HG02973 (cell line): ENCODE data around the gene DOCK2.
"Not testable (repeated sequence)": the region's sequence is repeated elsewhere in the genome, so short reads cannot be mapped to it uniquely, and the experiment has no call there.

Source experiments
- ATAC-seq: cut with Tn5 transposase; IDR thresholded peaks from one replicate; pipeline ENCODE4 v1.9.1; 2021; ENCODE audit warnings: moderate library complexity; ENCODE audit not compliant: unreplicated experiment

The DOCK2 gene

DNA sequence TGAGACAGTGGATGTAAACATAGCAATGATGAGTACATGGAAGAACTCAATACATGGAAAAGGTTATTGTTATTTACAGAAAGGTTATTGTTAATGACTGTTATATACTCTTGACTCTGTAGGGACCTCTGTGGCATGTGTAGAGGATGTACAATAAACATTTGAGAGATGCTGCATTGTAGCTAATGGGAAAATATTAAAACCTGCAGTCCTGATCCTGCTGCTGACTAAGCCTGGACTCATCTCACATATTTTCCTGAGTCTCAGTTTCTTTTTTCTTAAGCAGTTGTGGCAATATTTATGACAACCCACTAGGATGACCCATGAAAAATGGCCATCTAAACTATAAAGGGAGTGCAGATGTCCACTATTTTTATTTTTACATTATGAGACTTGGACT, 75.4 kb downstream of the DOCK2 start:
- ATAC-seq: no peak

GRCh38 chr5:169716287-169716686, 79.2 kb downstream of the DOCK2 start:
- ATAC-seq: no peak

- no peak for ATAC-seq
These were observed 80.2 kb downstream of the DOCK2 start for GRCh38 chr5:169717288-169717687.

- ATAC-seq: peak; percentile 70
These were observed 82.6 kb downstream of the DOCK2 start for GRCh38 chr5:169719360-169720314.

DNA sequence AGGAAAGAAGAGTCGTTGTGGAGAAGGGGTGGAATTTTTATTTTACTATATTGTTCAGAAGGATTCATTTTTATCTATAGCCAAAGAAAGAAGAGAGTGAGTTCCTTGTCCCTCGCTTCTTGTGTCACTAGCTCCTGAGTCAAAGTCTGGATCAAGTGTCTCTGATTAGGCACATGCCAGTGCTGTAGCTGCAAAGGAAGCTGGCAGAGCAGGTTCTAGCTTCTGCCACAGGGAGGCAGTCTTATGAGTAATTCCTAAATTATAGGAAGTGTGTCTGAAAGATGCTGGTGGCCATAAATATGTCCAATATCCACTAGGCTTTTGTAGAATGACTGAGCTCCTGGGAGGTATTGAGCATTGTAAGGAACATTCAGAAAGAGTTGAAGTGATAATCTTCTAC, 84.7 kb downstream of the DOCK2 start:
- no peak for ATAC-seq

DNA sequence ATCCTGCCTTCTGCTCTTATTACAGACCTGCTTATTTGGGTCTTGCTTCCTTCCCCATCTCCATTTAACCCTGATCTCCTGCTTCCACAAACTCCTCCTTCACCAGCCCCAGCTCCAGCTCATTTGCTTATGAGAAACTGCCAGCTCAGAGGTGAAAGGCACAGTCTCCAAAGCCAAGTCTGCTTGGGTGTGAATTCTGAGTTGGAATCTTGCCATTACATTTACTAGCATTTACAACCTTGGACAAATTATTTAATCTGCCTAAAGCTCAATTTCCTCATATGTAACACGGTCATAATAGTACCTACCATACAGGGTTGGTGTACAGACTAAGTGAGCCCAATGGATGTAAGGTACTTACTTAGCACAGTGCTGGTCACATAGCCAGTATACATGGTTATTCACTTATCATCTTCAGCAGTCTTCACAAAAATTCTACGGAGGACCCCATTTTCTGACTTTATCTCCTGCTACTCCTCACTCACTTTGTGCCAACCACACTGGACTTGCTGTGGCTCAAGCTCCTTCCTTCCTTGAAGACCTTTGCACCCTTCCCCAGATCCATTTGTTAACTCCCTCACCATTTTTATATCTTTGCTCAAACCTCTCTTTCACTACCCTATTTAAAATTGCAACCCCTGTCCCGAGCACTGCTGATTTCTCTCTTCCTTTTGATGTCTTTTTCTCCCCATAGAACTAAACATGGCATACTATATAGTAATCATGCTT, 86.2 kb downstream of the DOCK2 start:
- ATAC-seq: no peak

- ATAC-seq: no peak
These were observed 87.4 kb downstream of the DOCK2 start for GRCh38 chr5:169724303-169725087.

- ATAC-seq: not testable (repeated sequence)
These were observed 88.6 kb downstream of the DOCK2 start for GRCh38 chr5:169725665-169726064.

DNA sequence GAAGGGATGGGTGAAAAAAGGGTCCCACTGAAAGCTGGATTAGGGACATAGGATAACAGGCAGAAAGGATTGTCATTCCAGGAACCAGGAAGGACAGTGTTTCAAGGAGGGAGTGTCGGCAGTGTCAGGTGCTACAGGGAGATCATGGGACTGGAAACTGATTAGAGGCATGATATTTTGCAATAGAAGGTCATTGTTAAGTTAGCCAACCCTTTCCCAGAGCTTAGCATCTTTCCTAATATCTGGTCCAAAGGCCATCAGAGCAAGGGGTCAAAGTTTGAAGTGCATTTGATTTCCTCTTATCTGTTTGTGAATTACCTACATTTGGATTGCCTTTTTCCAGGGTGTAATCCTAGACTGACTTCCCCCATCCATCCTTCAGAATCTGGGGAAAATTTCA, 91.3 kb downstream of the DOCK2 start:
- no peak for ATAC-seq

GRCh38 chr5:169731221-169731620, 94.1 kb downstream of the DOCK2 start:
- ATAC-seq: no peak

GRCh38 chr5:169732841-169733240, 95.8 kb downstream of the DOCK2 start:
- ATAC-seq: no peak

DNA sequence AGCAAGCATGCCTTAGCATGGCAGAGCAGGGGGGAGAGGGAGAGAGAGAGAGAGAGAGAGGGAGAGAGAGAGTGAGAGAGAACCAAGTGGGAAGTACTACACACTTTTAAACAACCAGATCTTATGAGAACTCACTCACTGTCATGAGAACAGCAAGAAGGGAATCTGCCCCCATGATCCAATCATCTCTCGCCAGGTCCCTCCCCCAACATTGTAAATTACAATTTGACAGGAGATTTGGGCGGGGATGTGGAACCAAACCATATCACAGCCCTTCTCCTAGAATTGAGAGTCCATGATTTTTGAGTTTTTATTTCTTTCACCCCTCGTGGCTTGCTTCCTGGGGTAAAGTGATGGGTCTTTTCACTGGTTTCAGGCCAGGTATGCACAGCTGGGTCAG, 98.8 kb downstream of the DOCK2 start:
- no peak for ATAC-seq

- peak; percentile 41 for ATAC-seq
These were observed 99.6 kb downstream of the DOCK2 start for GRCh38 chr5:169736653-169737052.

- ATAC-seq: no peak
These were observed 103.4 kb downstream of the DOCK2 start for GRCh38 chr5:169740435-169740834.

- ATAC-seq: no peak
These were observed 105.8 kb downstream of the DOCK2 start for GRCh38 chr5:169742771-169743296.

DNA sequence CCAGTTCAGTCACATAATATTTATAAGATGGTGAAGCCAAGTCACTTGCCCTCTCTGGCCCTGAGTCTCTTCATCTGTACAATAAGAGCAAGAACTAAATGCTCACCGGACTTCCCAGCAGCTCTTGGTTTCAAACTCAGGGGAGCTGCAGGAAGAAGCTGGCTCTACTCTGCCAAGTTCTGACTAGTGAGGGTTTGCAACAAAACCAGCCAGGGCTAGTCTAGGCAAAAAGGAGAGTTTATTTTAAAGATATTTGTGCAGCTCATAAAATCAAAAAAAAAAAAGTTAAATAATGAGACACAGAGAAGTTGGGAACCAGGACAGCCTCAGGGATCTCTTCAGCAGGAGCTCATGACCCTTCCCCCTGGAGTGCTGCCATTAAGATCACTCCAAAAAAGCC, 107.3 kb downstream of the DOCK2 start:
- no peak for ATAC-seq

DNA sequence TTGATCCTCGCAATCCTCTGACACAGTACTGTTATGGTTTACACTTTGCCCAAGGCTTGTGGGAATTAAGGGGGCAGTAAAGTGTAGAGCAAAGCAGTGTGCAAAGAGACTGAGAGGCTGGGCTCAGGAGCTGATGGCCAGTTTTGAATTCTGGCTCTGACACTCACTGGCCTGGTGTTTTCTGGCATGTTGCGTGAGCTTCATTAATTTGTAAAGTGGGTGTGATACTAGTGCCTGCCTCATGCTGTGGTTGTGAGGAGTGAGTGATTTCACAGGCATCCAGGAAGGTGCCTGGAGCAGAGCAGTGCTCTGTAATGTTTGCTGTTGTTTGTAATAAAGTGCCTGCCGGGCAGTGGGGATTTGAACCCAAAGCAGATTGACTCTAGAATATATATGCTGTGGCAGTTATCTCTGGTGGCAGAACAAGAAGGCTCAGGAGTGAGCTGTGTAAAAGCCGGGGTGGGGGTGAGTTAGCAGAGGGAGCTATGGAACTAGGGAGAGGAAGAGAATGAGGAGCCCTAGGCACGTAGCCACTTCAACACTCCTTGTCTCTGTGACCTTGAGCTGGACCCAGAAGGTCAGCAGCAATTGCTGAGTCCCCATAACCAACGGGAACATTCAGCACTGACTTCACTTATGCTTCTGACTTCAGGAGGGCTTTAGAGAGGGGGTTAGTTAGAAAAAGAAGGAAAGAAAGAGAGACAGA, 108.5 kb downstream of the DOCK2 start:
- no peak for ATAC-seq

DNA sequence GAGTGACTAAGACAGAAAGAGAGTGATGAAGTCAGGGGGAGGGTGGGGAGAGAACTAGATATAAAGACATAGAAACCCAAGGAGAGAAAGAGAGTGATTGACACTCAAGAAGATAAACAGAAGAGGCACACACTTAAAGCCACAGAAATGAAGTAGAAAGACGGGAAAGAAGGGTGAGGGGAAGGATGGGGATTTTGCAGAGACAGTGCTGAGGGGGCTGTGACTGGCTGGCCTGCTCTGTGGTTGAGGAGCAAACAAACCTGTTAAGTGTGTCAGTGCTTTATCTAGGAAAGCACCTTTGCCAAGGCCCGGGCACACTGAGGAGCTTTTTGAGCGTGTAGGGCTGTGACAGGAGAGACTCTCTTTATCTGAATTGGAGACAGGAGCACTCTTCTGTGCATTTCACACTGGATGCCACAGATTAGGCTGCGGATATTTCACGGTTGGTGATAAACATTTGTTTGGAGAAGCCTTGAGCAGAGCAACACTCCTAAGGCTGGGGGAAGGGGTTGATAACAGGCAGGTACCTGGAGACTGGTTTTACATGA, 109.1 kb downstream of the DOCK2 start:
- ATAC-seq: no peak

- ATAC-seq: no peak
These were observed 111.1 kb downstream of the DOCK2 start for GRCh38 chr5:169748174-169748573.

DNA sequence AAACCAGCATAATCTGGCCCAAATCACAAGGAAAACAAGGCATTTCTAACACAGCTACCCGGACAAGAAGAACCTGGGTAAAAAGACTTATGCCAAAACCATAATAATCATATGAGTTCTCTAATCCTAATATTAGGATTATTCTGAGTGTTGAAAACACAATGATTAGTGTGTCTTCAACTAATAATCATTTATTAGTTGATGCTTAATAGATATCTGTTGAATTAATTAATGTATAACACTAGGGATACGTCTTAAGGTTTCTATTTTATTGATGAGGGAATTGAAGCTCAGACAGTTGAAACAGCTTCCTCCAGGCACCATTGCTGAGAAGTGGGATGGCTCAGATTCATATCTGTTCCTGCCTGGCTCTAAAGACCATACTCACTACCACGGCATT, 112.2 kb downstream of the DOCK2 start:
- no peak for ATAC-seq
